ENCODE results near the gene MACROH2A2.

GRCh38 chr10:70057306-70057705, 4.7 kb downstream of the MACROH2A2 start:
- no peak for TF ChIP-seq POLR2A (IDR thresholded peaks at IDR 0.05; ENCODE audit: low read depth, low read length)
- TF ChIP-seq TAF1 (IDR thresholded peaks at IDR 0.05; ENCODE audit: borderline replicate concordance, low read depth, low read length), result no peak
- TF ChIP-seq POLR2AphosphoS5 (IDR thresholded peaks at IDR 0.05; ENCODE audit: low read depth, low read length), result no peak
